DOHH2 (cell line): ENCODE data around the gene MMP15.
"Not testable (repeated sequence)": the region's sequence is repeated elsewhere in the genome, so short reads cannot be mapped to it uniquely, and the experiment has no call there.

ENCODE experiments used
- H3F3A ChIP-seq: fragments of 200-600 bp; sonication (generic), shearing (Covaris generic); 2 replicates; pipeline ENCODE4 v1.6.0; 2016; ENCODE audit warnings: antibody characterized with exemption, mild to moderate bottlenecking; ENCODE audit not compliant: control insufficient read depth, insufficient read depth
- H3K27ac ChIP-seq: fragments of 200-600 bp; sonication (generic); 2 replicates; pipeline ENCODE4 v1.5.1; 2014; ENCODE audit warnings: low read depth, mild to moderate bottlenecking, low read length, moderate library complexity
- H3K27me3 ChIP-seq: fragments of 200-600 bp; sonication (generic); 2 replicates; pipeline ENCODE4 v1.6.1; 2014; ENCODE audit warnings: mild to moderate bottlenecking, low read length, mixed read lengths; ENCODE audit not compliant: control insufficient read depth
- H3K36me3 ChIP-seq: fragments of 200-600 bp; sonication (generic); 2 replicates; pipeline ENCODE4 v1.6.1; 2014; ENCODE audit warnings: mild to moderate bottlenecking, low read length, moderate library complexity, mixed read lengths; ENCODE audit not compliant: control insufficient read depth
- H3K4me1 ChIP-seq: fragments of 200-600 bp; sonication (generic); 2 replicates; pipeline ENCODE4 v1.6.1; 2014; ENCODE audit warnings: mild to moderate bottlenecking, low read length, mixed read lengths; ENCODE audit not compliant: control insufficient read depth
- H3K4me2 ChIP-seq: fragments of 200-600 bp; sonication (generic); 2 replicates; pipeline ENCODE4 v1.6.0; 2014; ENCODE audit warnings: mild to moderate bottlenecking, low read length, moderate library complexity
- H3K4me3 ChIP-seq: fragments of 200-600 bp; sonication (generic); 2 replicates; pipeline ENCODE4 v1.5.1; 2014; ENCODE audit warnings: mild to moderate bottlenecking, low read length, mixed read lengths
- H3K79me2 ChIP-seq: fragments of 200-600 bp; sonication (generic); 2 replicates; pipeline ENCODE4 v1.6.1; 2014; ENCODE audit warnings: mild to moderate bottlenecking, low read length, mixed read lengths; ENCODE audit not compliant: control insufficient read depth
- H3K9me2 ChIP-seq: fragments of 200-600 bp; sonication (generic); replicated peaks from 2 replicates; pipeline ENCODE4 v1.6.1; 2014; ENCODE audit warnings: mild to moderate bottlenecking, low read length, mixed read lengths; ENCODE audit not compliant: control insufficient read depth
- H3K9me3 ChIP-seq: fragments of 200-600 bp; sonication (generic); 2 replicates; pipeline ENCODE4 v1.6.1; 2014; ENCODE audit warnings: antibody characterized with exemption, low read length, mixed read lengths; ENCODE audit not compliant: control insufficient read depth, insufficient read depth
- H4K20me1 ChIP-seq: fragments of 200-600 bp; sonication (generic); 2 replicates; pipeline ENCODE4 v1.6.0; 2014; ENCODE audit warnings: low read depth, mild to moderate bottlenecking, antibody characterized with exemption, low read length, moderate library complexity; ENCODE audit not compliant: control insufficient read depth, insufficient read depth
- EZH2phosphoT487 ChIP-seq: fragments of 200-600 bp; sonication (generic); IDR thresholded peaks from 2 replicates; pipeline ENCODE4 v1.6.1; 2017; ENCODE audit warnings: borderline replicate concordance, mild to moderate bottlenecking, antibody characterized with exemption, low read length, moderate library complexity, mixed read lengths
- TF ChIP-seq, protein P1 (sequence below): fragments of 200-600 bp; sonication (generic); IDR thresholded peaks from one replicate; pipeline ENCODE4 v1.5.1; 2014; ENCODE audit warnings: antibody characterized with exemption, mild to moderate bottlenecking, low read depth, low read length; ENCODE audit not compliant: poor library complexity, severe bottlenecking

Gene MMP15

DNA sequence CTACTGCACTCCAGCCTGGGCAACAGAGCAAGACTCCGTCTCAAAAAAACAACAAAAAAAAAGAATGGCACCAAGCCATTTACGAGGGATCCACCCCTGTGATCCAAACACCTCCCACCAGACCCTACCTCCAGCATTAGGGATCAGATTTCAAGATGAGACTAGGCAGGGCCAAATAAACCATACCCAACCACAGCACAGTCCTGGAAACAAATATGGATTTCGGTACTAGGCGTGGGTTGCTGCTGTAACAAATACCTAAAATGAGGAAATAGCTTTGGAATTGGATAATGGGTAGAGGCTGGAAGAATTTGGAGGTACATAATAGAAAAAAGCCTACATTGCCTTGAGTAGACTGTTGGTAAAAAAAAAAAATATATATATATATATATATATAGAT is 49.1 kb downstream of the MMP15 start:
- no peak overlapping the region for H3K4me2 ChIP-seq
- H3K79me2 ChIP-seq: no peaks in the 10 kb centered on the region
- TF ChIP-seq, protein P1, sequence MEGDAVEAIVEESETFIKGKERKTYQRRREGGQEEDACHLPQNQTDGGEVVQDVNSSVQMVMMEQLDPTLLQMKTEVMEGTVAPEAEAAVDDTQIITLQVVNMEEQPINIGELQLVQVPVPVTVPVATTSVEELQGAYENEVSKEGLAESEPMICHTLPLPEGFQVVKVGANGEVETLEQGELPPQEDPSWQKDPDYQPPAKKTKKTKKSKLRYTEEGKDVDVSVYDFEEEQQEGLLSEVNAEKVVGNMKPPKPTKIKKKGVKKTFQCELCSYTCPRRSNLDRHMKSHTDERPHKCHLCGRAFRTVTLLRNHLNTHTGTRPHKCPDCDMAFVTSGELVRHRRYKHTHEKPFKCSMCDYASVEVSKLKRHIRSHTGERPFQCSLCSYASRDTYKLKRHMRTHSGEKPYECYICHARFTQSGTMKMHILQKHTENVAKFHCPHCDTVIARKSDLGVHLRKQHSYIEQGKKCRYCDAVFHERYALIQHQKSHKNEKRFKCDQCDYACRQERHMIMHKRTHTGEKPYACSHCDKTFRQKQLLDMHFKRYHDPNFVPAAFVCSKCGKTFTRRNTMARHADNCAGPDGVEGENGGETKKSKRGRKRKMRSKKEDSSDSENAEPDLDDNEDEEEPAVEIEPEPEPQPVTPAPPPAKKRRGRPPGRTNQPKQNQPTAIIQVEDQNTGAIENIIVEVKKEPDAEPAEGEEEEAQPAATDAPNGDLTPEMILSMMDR: no peak
- no peak overlapping the region for H3K27ac ChIP-seq
- H3K36me3 ChIP-seq: no peaks in the 10 kb centered on the region
- no peaks in the 10 kb centered on the region for H3F3A ChIP-seq
- H4K20me1 ChIP-seq: no peaks in the 10 kb centered on the region
- no peak overlapping the region for H3K4me3 ChIP-seq
- H3K9me2 ChIP-seq: no peaks in the 10 kb centered on the region
- no peaks in the 10 kb centered on the region; the same call in 1 of the 2 replicates for H3K4me1 ChIP-seq
- no peaks in the 10 kb centered on the region for H3K9me3 ChIP-seq
- H3K27me3 ChIP-seq: no peaks in the 10 kb centered on the region

GRCh38 chr16:58076514-58076913 is 51.0 kb downstream of the MMP15 start:
- Histone ChIP-seq H3F3A (no peaks in the 10 kb centered on the region), H3K27me3 (no peaks in the 10 kb centered on the region), H3K4me2 (no peak overlapping the region), H3K36me3 (no peaks in the 10 kb centered on the region), H3K4me3 (no peak overlapping the region), H3K9me2 (no peaks in the 10 kb centered on the region), H3K27ac (no peak overlapping the region), H3K79me2 (no peaks in the 10 kb centered on the region), H3K9me3 (no peaks in the 10 kb centered on the region), H3K4me1 (peaks cover 5% of the 10 kb centered on the region), H4K20me1 (no peaks in the 10 kb centered on the region)
- TF ChIP-seq EZH2phosphoT487: no peak

DNA sequence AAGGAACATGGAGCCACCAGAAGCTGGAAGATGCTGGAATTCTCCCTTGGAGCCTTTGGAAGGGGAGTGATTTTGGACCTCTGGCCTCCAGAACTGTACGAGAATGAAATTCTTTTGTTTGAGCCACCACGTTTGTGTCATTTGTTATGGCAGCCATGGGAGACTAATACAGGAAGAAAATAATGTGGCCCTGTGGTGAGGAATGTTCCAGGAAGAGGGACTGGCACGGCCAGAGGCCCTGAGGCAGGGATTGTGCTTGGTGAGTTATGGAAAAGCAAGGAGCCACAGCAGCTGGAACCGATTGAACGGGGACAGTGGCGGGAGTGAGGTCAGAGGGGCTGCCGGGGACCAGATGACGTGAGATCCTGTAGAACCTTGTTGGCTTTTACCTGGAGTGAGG is 52.2 kb downstream of the MMP15 start:
- Histone ChIP-seq H3K36me3 (no peaks in the 10 kb centered on the region), H3K27ac (no peak overlapping the region), H3K27me3 (no peaks in the 10 kb centered on the region), H3K4me1 (peaks cover 5% of the 10 kb centered on the region), H3K9me2 (no peaks in the 10 kb centered on the region), H3K9me3 (no peaks in the 10 kb centered on the region), H3K4me2 (no peak overlapping the region), H3F3A (no peaks in the 10 kb centered on the region), H3K4me3 (no peak overlapping the region), H4K20me1 (no peaks in the 10 kb centered on the region), H3K79me2 (no peaks in the 10 kb centered on the region)
- TF ChIP-seq, protein P1: no peak
- no peak for TF ChIP-seq EZH2phosphoT487

- not testable (repeated sequence) for H3K79me2 ChIP-seq, H3K4me2 ChIP-seq, H3K4me3 ChIP-seq, H3K9me3 ChIP-seq, H3K9me2 ChIP-seq, H4K20me1 ChIP-seq, H3K36me3 ChIP-seq, H3F3A ChIP-seq, H3K4me1 ChIP-seq, H3K27me3 ChIP-seq, H3K27ac ChIP-seq
These were observed 55.1 kb downstream of the MMP15 start for GRCh38 chr16:58080657-58081056.
